DND-41 (cell line): ENCODE measurements around the gene HAND1.

Source experiments
- CTCF ChIP-seq: IDR thresholded peaks from 2 replicates; pipeline ENCODE4 v1.5.1; 2012; ENCODE audit warnings: borderline replicate concordance, low read length, moderate library complexity, mild to moderate bottlenecking; ENCODE audit not compliant: poor library complexity, severe bottlenecking; ENCODE audit errors: extremely low read depth
- EZH2 ChIP-seq: IDR thresholded peaks from 3 replicates; pipeline ENCODE4 v1.6.1; 2012; ENCODE audit warnings: borderline replicate concordance, low read depth, mild to moderate bottlenecking, moderate library complexity, low read length, inconsistent platforms; ENCODE audit not compliant: severe bottlenecking

GRCh38 chr5:154478752-154479159 is 729 bp upstream of the HAND1 start:
- TF ChIP-seq CTCF = no peak
- TF ChIP-seq EZH2 = no peak
